Measurements from ENCODE around the gene TFPT.
A peak's percentile ranks its signal among the peaks of the same experiment; 100 is the strongest.

TFPT gene

DNA sequence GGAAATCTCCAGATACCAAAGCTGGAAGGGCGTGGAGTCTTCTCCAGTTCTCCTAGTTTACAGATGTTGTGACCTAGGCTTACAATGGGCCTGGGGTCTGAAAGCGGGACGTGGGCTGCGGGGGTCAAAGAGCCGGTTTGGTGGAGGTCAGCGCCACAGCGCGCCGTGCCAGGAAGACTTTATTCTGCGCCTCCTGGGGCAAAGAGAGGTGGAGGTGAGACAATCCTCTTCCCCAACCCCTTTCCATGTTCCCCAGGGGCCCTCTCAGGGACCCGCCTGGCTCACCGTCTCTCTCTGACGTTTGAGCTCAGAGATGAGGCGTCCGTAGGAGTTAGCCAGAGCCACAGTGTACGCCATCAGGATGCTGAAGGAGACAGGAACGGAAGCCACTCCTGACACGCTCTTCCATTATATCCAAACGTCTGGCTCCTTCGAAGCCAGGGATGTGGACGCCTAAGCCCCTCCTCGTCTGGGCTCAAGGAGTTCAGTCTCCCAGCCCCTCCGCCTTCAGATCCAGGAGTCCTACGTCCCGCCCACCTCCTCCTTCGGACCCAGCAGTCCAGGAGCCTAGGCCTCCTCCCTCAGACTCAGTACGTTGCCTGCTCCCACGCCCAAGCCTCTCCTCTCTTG lies 44.8 kb upstream of the TFPT start:
- no peak for TF ChIP-seq CTCF (conservative IDR thresholded peaks at IDR 0.05; ENCODE audit: low read depth, low read length)
- no peak for DNase-seq (ENCODE audit: low read depth)

DNA sequence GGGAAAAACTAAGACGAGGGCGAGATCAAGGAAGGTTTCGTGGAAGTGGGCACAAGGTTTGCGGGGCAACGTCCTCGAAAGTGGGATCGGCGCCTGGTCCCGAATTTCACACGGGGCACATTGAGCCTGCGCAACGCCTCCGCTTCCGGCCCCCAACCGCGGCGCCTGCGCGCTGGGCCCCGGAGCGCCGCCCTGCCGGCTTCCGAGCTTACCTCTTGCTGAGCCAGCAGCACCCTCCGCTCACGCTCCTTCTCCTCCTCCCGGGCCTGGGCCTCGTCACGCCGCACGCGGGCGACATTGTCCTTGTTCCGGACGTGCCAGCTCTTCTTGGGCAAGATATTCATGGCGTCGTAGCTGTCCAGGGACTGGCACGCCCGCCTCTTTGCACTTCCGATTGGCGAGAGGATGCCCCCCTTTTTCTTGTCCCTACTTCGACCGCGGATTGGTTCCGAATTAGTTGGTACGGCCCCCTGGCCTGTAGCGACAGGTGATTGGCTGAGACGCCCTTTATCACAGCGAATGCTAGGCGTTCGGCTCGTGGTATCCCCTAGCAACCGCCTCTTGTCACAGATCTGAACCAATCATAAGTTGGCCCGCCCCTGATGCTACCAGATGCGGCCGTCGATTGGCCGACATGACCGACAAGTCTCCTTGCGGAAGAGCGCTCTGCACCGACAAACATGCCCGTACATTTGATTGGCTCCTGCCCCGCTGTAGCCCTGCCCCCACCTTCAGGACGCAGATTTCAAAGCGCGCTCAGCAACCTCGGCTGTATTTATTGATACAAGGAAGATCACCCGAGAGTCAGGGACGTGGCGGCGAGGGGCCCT lies 44.1 kb upstream of the TFPT start, which contains the start of gene LENG1:
TSS of gene LENG1 (minus strand) at position 370 of the 830 bp plus-strand sequence. CDS start at position 344, 26 bp downstream.
- TF ChIP-seq CTCF (conservative IDR thresholded peaks at IDR 0.05; ENCODE audit: low read depth, low read length): no peak
- H3K4me3 ChIP-seq (ENCODE audit: low read length): peak within 1 kb of the TSS; percentile 76
- DNase-seq (ENCODE audit: low read depth): peak; percentile 100

More for the DNA sequence above, 44.8 kb upstream of the TFPT start:
- H3K4me3 ChIP-seq (ENCODE audit: low read length): peak overlapping the region; percentile 76

GRCh38 chr19:54158812-54159351 lies 43.4 kb upstream of the TFPT start:
- TF ChIP-seq CTCF (conservative IDR thresholded peaks at IDR 0.05; ENCODE audit: low read depth, low read length): no peak
- DNase-seq (ENCODE audit: low read depth): no peak
- H3K4me3 ChIP-seq (ENCODE audit: low read length): peak overlapping the region; percentile 76

GRCh38 chr19:54156953-54157352 lies 41.5 kb upstream of the TFPT start:
- no peak overlapping the region for H3K4me3 ChIP-seq (ENCODE audit: low read length)
- TF ChIP-seq CTCF (conservative IDR thresholded peaks at IDR 0.05; ENCODE audit: low read depth, low read length): no peak
- no peak for DNase-seq (ENCODE audit: low read depth)

- no peak for TF ChIP-seq CTCF (conservative IDR thresholded peaks at IDR 0.05; ENCODE audit: low read depth, low read length)
- no peak for DNase-seq (ENCODE audit: low read depth)
- no peak overlapping the region for H3K4me3 ChIP-seq (ENCODE audit: low read length)
Observed at GRCh38 chr19:54156490-54156889, 41.0 kb upstream of the TFPT start.

GRCh38 chr19:54155694-54156093 lies 40.2 kb upstream of the TFPT start:
- no peak overlapping the region for H3K4me3 ChIP-seq (ENCODE audit: low read length)
- peak; percentile 5 for TF ChIP-seq CTCF (conservative IDR thresholded peaks at IDR 0.05; ENCODE audit: low read depth, low read length)
- no peak for DNase-seq (ENCODE audit: low read depth)

Measured in retinal pigment epithelial cell (primary cell).